ENCODE measurements around the gene TIAM1. TPM values are rescaled to one million over a fixed set of nuclear protein-coding genes. Genes with fewer than 3 reads are reported as not detected.

Gene TIAM1
- total RNA-seq, 1 donor from 2014 or later, result 8.4 TPM

DNA sequence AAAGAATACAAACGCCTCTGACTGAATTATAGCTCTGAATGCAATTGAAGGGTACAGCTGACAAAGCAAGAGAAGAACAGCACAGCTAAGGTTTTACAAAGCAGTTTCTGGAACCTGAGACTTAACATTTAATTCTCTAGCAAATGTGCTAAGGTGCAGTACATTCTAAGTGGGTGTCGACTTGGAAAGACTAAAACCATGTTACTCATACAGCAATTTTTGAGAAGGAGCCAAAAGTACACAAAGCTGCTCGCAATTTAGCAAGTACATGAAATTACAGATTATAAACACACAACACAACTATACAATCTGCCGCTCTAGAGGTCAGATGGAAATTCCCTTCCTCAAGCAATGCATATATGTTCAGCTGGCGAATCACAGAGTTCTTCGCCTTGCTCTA is 121.9 kb downstream of the TIAM1 start:
- TF ChIP-seq, protein P1, sequence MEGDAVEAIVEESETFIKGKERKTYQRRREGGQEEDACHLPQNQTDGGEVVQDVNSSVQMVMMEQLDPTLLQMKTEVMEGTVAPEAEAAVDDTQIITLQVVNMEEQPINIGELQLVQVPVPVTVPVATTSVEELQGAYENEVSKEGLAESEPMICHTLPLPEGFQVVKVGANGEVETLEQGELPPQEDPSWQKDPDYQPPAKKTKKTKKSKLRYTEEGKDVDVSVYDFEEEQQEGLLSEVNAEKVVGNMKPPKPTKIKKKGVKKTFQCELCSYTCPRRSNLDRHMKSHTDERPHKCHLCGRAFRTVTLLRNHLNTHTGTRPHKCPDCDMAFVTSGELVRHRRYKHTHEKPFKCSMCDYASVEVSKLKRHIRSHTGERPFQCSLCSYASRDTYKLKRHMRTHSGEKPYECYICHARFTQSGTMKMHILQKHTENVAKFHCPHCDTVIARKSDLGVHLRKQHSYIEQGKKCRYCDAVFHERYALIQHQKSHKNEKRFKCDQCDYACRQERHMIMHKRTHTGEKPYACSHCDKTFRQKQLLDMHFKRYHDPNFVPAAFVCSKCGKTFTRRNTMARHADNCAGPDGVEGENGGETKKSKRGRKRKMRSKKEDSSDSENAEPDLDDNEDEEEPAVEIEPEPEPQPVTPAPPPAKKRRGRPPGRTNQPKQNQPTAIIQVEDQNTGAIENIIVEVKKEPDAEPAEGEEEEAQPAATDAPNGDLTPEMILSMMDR (IDR thresholded peaks at IDR 0.05; ENCODE audit: insufficient read depth, low read length, severe bottlenecking), result no peak
- Histone ChIP-seq H3K4me3 (ENCODE audit: low read depth, low read length) (no peak overlapping the region), H3K27me3 (ENCODE audit: control insufficient read depth, insufficient read depth, low read length) (no peaks in the 10 kb centered on the region), H3K36me3 (ENCODE audit: control insufficient read depth, insufficient read depth, low read length) (no peaks in the 10 kb centered on the region)
- DNase-seq (ENCODE audit: low read depth), result peak; percentile 47
- FAIRE-seq, result no peak

DNA sequence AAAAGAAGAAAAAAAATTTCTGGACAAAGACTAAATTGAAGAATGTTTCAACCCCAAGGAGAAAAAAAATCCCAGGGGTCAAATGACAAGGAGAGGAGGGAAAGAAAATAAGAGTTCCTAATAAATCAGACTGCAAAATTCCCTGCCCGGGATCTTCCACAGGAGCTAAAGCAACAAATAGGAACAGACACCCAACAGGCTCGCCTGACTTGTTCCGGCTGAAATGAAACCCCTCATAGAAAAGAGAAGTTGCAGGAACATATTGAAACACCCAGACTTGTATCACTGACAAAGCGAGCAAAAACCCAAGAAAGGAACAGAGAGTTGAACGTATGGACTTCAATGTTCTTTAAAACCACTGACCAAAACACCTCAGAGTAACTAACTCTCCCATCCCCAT is 123.0 kb downstream of the TIAM1 start:
- Histone ChIP-seq H3K27me3 (ENCODE audit: control insufficient read depth, insufficient read depth, low read length) (no peaks in the 10 kb centered on the region), H3K36me3 (ENCODE audit: control insufficient read depth, insufficient read depth, low read length) (no peaks in the 10 kb centered on the region), H3K4me3 (ENCODE audit: low read depth, low read length) (no peak overlapping the region)
- DNase-seq (ENCODE audit: low read depth) (no peak), FAIRE-seq (no peak)
- TF ChIP-seq, protein P1 (IDR thresholded peaks at IDR 0.05; ENCODE audit: insufficient read depth, low read length, severe bottlenecking), result no peak

DNA sequence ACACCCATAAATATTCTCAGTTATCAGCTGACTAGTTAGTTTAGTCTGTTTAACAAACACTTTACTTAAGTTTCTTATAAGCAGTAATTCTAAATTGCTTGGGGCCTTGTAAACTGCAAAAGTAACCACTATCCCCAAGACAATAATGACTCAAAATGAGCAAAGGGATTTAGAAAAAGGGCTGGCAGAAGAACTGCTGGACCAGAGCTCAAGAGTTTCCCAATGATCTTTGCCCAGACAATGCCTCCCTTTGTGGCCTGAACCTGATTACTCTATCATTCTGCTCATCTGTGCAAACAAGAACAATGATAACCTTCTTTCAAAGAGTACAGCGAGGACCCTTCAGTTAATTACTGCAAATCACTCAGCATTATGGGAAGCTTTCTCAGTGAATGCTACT is 123.5 kb downstream of the TIAM1 start:
- H3K4me3 ChIP-seq (ENCODE audit: low read depth, low read length), result no peak overlapping the region
- H3K27me3 ChIP-seq (ENCODE audit: control insufficient read depth, insufficient read depth, low read length), result no peaks in the 10 kb centered on the region
- H3K36me3 ChIP-seq (ENCODE audit: control insufficient read depth, insufficient read depth, low read length), result no peaks in the 10 kb centered on the region
- TF ChIP-seq, protein P1 (IDR thresholded peaks at IDR 0.05; ENCODE audit: insufficient read depth, low read length, severe bottlenecking), result no peak
- FAIRE-seq, result no peak
- DNase-seq (ENCODE audit: low read depth), result peak; percentile 33

DNA sequence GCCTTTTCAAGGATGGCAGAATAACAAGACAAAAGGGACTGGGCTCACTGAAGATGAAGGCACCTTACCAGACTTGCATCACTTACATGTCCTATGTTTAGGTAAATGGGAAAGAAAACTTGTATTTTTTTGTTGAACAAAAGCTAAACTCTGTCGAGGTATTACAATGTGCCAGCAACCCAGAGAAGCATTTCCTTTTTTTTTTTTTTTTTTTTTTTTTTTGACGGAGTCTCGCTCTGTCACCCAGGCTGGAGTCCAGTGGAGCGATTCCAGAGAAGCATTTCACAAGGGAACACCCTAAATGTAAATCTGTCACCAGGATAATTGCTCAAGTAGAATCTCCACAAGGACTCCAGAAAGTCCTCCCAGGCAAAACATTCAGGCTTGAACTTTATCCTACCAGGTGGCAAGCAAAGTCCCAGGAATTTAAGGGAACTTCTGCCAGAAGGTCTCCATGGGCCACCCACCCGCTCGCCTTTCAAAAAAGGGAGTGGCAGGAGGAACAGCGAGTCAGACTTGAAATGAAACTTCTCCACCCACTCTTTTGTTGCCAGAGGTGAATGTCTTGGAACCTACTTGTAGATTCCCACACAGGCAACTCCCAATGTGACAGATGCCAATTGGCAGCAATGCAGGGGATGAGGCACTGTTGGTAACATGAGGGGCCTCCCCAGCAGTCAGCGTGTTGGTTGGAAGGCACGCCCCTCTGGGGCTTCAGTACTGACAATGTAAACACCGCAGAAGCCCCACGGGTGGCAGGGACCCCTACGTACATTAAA is 125.0 kb downstream of the TIAM1 start:
- peak; percentile 55 for FAIRE-seq
- DNase-seq (ENCODE audit: low read depth), result peak; percentile 91
- no peaks in the 10 kb centered on the region for H3K36me3 ChIP-seq (ENCODE audit: control insufficient read depth, insufficient read depth, low read length)
- no peaks in the 10 kb centered on the region for H3K27me3 ChIP-seq (ENCODE audit: control insufficient read depth, insufficient read depth, low read length)
- no peak overlapping the region for H3K4me3 ChIP-seq (ENCODE audit: low read depth, low read length)
- TF ChIP-seq, protein P1 (IDR thresholded peaks at IDR 0.05; ENCODE audit: insufficient read depth, low read length, severe bottlenecking), result no peak

DNA sequence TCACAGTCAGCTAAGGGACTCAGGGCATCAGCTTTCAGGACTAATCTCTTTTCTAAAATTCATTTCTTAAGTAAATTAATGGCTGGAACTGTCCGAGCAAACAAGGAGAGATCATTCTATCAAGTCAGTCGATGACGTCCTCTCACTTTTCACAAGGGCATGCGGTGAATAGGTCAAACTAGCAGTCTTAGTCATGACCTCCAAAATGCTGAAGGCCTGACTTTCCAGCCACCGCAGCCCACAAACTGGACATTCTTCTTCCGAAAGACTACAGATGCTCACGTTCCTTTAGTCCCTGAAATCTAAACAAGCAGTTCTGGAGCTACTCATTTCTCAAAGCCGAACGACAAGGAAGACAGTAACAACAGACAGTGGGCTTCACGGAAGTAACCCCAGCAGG is 127.9 kb downstream of the TIAM1 start:
- FAIRE-seq, result peak; percentile 7
- Histone ChIP-seq H3K27me3 (ENCODE audit: control insufficient read depth, insufficient read depth, low read length) (no peaks in the 10 kb centered on the region), H3K36me3 (ENCODE audit: control insufficient read depth, insufficient read depth, low read length) (no peaks in the 10 kb centered on the region), H3K4me3 (ENCODE audit: low read depth, low read length) (no peak overlapping the region)
- no peak for DNase-seq (ENCODE audit: low read depth)
- TF ChIP-seq, protein P1 (IDR thresholded peaks at IDR 0.05; ENCODE audit: insufficient read depth, low read length, severe bottlenecking), result no peak

DNA sequence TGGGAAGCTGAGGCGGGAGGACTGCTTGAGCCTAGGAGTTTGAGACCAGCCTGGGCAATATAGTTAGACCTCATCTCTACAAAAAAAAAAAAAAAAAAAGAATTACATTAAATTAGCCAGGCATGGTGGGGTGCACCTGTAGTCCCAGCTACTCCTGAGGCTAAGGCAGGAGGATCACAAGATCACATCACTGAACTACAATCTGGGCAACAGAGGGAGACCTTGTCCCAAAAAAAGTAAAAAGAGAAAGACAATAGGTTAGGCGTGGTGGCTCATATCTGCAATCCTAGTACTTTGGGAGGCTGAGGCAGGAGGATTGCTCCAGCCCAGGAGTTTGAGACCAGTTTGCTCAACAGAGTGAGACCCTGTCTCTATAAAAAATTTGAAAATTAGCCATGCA is 130.3 kb downstream of the TIAM1 start:
- no peaks in the 10 kb centered on the region for H3K36me3 ChIP-seq (ENCODE audit: control insufficient read depth, insufficient read depth, low read length)
- TF ChIP-seq, protein P1 (IDR thresholded peaks at IDR 0.05; ENCODE audit: insufficient read depth, low read length, severe bottlenecking), result peak; percentile 23
- FAIRE-seq, result no peak
- no peak overlapping the region for H3K4me3 ChIP-seq (ENCODE audit: low read depth, low read length)
- H3K27me3 ChIP-seq (ENCODE audit: control insufficient read depth, insufficient read depth, low read length), result no peaks in the 10 kb centered on the region
- DNase-seq (ENCODE audit: low read depth), result peak; percentile 17

All from bronchial epithelial cell (primary cell).